Karpas-422 (cell line): ENCODE results near the gene PSMB7. TPM values are rescaled to one million over a fixed set of nuclear protein-coding genes. Genes with fewer than 3 reads are reported as not detected.

Source experiments
- DNase-seq: peaks from one replicate; pipeline ENCODE4 v3.0.0-alpha.2; 2015
- H2AFZ ChIP-seq: fragments of 200-600 bp; sonication (generic); 2 replicates; pipeline ENCODE4 v1.6.1; 2014; ENCODE audit warnings: antibody characterized with exemption, low read length, mixed read lengths
- H3K27ac ChIP-seq: fragments of 200-600 bp; sonication (generic); 2 replicates; pipeline ENCODE4 v1.5.1; 2014; ENCODE audit warnings: mild to moderate bottlenecking, low read length, moderate library complexity
- H3K27me3 ChIP-seq: fragments of 200-600 bp; sonication (generic); 2 replicates; pipeline ENCODE4 v1.6.1; 2014; ENCODE audit warnings: low read length, mixed read lengths
- H3K36me3 ChIP-seq: fragments of 200-600 bp; sonication (generic); 2 replicates; pipeline ENCODE4 v1.6.1; 2014; ENCODE audit warnings: low read length, mixed read lengths; ENCODE audit not compliant: insufficient read depth
- H3K4me1 ChIP-seq: fragments of 200-600 bp; sonication (generic); 2 replicates; pipeline ENCODE4 v1.6.1; 2014; ENCODE audit warnings: mild to moderate bottlenecking, low read length, mixed read lengths
- H3K4me2 ChIP-seq: fragments of 200-600 bp; sonication (generic); 2 replicates; pipeline ENCODE4 v1.6.1; 2014; ENCODE audit warnings: low read length, low read depth, mild to moderate bottlenecking; ENCODE audit not compliant: poor library complexity, severe bottlenecking
- H3K4me3 ChIP-seq: fragments of 200-600 bp; sonication (generic); 2 replicates; pipeline ENCODE4 v1.5.1; 2014; ENCODE audit warnings: mild to moderate bottlenecking, antibody characterized with exemption, low read length, mixed read lengths
- H3K79me2 ChIP-seq: fragments of 200-600 bp; sonication (generic); 2 replicates; pipeline ENCODE4 v1.6.1; 2014; ENCODE audit warnings: mild to moderate bottlenecking, low read length, mixed read lengths
- H3K9ac ChIP-seq: fragments of 200-600 bp; sonication (generic); 2 replicates; pipeline ENCODE4 v1.6.0; 2014; ENCODE audit warnings: low read length
- H3K9me2 ChIP-seq: fragments of 200-600 bp; sonication (generic), shearing (Covaris generic); replicated peaks from 2 replicates; pipeline ENCODE4 v1.6.0; 2014; ENCODE audit warnings: mild to moderate bottlenecking, low read length, moderate library complexity; ENCODE audit not compliant: insufficient read depth
- H3K9me3 ChIP-seq: fragments of 300-700, 200-600 bp; sonication (generic); 2 replicates; pipeline ENCODE4 v1.6.1; 2014; ENCODE audit warnings: low read length, mixed read lengths
- H4K20me1 ChIP-seq: fragments of 200-600 bp; sonication (generic); 2 replicates; pipeline ENCODE4 v1.6.1; 2014; ENCODE audit warnings: mild to moderate bottlenecking, antibody characterized with exemption, low read length, low read depth; ENCODE audit not compliant: insufficient read depth
- total RNA-seq: library from RNA; depleted of rRNA; stranded (reverse); fragments of >200 nt; shearing (Covaris generic); gene quantifications from 2 replicates; pipeline ENCODE4 v1.2.3, GENCODE V29; 2014; ENCODE audit warnings: low replicate concordance

PSMB7 gene
- total RNA-seq, 1 experiment from 2014 or later = 119 TPM

- Histone ChIP-seq H2AFZ (no peak overlapping the region), H3K4me3 (no peak overlapping the region), H3K9me3 (no peaks in the 10 kb centered on the region), H3K9ac (no peak overlapping the region), H3K27me3 (no peaks in the 10 kb centered on the region), H3K36me3 (peaks cover 41% of the 10 kb centered on the region), H4K20me1 (peaks cover 22% of the 10 kb centered on the region), H3K27ac (no peak overlapping the region), H3K4me2 (no peak overlapping the region), H3K9me2 (no peaks in the 10 kb centered on the region), H3K79me2 (peaks cover 10% of the 10 kb centered on the region; the same call in 1 of the 2 replicates), H3K4me1 (no peaks in the 10 kb centered on the region)
- DNase-seq = no peak
These were observed 92.4 kb downstream of the PSMB7 start for GRCh38 chr9:124322618-124323432.

- Histone ChIP-seq H4K20me1 (peaks cover 20% of the 10 kb centered on the region), H3K4me1 (no peaks in the 10 kb centered on the region), H3K9ac (no peak overlapping the region), H3K4me2 (no peak overlapping the region), H3K27me3 (no peaks in the 10 kb centered on the region), H3K79me2 (peaks cover 10% of the 10 kb centered on the region; the same call in 1 of the 2 replicates), H3K4me3 (no peak overlapping the region), H3K27ac (no peak overlapping the region), H3K36me3 (peaks cover 45% of the 10 kb centered on the region), H3K9me3 (no peaks in the 10 kb centered on the region), H2AFZ (no peak overlapping the region), H3K9me2 (no peaks in the 10 kb centered on the region)
- no peak for DNase-seq
These were observed 93.3 kb downstream of the PSMB7 start for GRCh38 chr9:124321935-124322334.

- H3K9me3 ChIP-seq = no peaks in the 10 kb centered on the region
These were observed 93.8 kb downstream of the PSMB7 start for GRCh38 chr9:124321416-124321815.

DNA sequence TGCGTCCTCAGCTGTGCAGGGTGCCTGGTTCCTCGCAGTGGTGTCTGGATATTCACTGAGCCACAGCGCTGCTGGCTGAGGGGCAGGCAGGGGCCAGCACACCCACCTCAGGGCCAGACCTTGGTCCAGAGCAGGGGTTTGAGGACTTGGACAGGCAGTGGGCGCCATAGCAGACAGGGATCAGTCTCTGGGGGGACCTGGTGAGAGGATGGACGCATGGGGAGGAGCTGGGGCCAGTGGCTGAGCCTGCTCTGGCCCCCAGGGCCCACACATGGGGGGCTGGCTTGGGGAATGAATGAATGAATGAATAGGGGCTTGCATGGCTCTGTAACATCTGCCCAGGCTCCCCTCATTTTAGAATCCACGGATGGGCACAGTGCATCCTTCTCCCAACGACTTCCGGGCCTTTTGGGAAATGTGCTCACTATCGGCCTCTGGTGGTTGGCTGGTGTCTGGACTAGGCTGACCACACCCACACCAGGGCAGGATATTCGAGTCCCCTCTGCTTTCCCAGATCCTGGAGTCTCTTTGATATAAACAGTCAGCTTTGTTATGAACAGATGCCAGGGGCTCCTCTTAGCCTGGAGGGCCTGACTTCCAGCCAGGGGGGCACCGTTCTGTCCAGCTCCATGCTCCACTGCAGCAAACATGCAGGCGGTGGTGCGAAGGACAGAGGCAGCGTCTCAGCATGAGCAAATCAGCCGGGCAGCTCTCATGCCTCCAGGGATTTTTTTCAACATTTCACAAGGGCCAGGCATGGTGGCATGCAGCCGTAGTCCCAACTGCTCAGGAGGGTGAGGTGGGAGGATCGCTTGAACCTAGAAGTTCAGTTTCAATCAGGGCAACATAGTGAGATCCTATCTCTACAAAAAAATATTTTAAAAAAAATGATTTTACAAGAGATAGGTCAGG is 94.9 kb downstream of the PSMB7 start:
- no peak overlapping the region for H3K4me3 ChIP-seq
- H3K9me3 ChIP-seq = no peaks in the 10 kb centered on the region
- peaks cover 15% of the 10 kb centered on the region for H4K20me1 ChIP-seq
- peak; percentile 77 for DNase-seq
- no peak overlapping the region for H3K4me2 ChIP-seq
- H3K4me1 ChIP-seq = no peaks in the 10 kb centered on the region
- H3K27ac ChIP-seq = no peak overlapping the region
- no peak overlapping the region for H2AFZ ChIP-seq
- H3K9me2 ChIP-seq = no peaks in the 10 kb centered on the region
- H3K9ac ChIP-seq = no peak overlapping the region
- peaks cover 55% of the 10 kb centered on the region for H3K36me3 ChIP-seq
- peaks cover 12% of the 10 kb centered on the region; the same call in 1 of the 2 replicates for H3K79me2 ChIP-seq
- no peaks in the 10 kb centered on the region for H3K27me3 ChIP-seq

More at GRCh38 chr9:124321416-124321815, 93.8 kb downstream of the PSMB7 start:
- Histone ChIP-seq H3K79me2 (peaks cover 12% of the 10 kb centered on the region; the same call in 1 of the 2 replicates), H3K36me3 (peaks cover 45% of the 10 kb centered on the region), H4K20me1 (peaks cover 20% of the 10 kb centered on the region), H2AFZ (no peak overlapping the region), H3K27ac (no peak overlapping the region), H3K4me1 (no peaks in the 10 kb centered on the region), H3K9me2 (no peaks in the 10 kb centered on the region), H3K9ac (no peak overlapping the region), H3K4me3 (no peak overlapping the region), H3K27me3 (no peaks in the 10 kb centered on the region), H3K4me2 (no peak overlapping the region)
- no peak for DNase-seq

GRCh38 chr9:124315882-124316281 is 99.4 kb downstream of the PSMB7 start:
- peaks cover 15% of the 10 kb centered on the region for H4K20me1 ChIP-seq
- 0 out of 2 replicates have a peak, but pooled peaks cover 3% of the 10 kb centered on the region for H3K4me1 ChIP-seq
- peaks cover 18% of the 10 kb centered on the region for H3K79me2 ChIP-seq
- H3K9me2 ChIP-seq = no peaks in the 10 kb centered on the region
- H3K4me2 ChIP-seq = no peak overlapping the region
- H3K9me3 ChIP-seq = no peaks in the 10 kb centered on the region
- no peak for DNase-seq
- no peak overlapping the region for H2AFZ ChIP-seq
- H3K36me3 ChIP-seq = peaks cover 45% of the 10 kb centered on the region
- H3K9ac ChIP-seq = no peak overlapping the region
- no peaks in the 10 kb centered on the region for H3K27me3 ChIP-seq
- no peak overlapping the region for H3K27ac ChIP-seq
- no peak overlapping the region for H3K4me3 ChIP-seq

DNA sequence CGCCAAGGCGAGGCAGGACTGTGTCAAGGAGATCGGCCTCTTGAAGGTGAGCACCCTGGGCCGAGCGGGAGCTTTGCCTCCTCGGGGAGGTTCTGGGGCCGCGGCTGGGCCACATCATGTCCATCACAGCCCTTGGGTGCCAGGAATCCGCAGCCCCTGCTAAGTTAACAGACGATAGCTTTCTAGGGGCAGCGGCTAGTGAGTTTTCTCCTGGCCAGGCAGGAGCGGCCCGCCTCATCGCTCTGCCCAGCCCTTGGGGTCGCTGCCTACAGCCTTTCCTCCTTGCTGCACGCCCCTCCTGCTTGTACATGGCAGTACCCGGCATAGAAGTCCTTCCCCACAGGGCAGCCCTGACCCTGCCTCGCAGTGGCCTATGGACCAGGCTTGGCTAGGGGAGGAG is 101.3 kb downstream of the PSMB7 start:
- H3K9ac ChIP-seq = no peak overlapping the region
- H3K4me1 ChIP-seq = 0 out of 2 replicates have a peak, but pooled peaks cover 3% of the 10 kb centered on the region
- no peaks in the 10 kb centered on the region for H3K27me3 ChIP-seq
- peaks cover 27% of the 10 kb centered on the region for H3K79me2 ChIP-seq
- H3K9me3 ChIP-seq = no peaks in the 10 kb centered on the region
- no peak overlapping the region for H3K4me2 ChIP-seq
- H3K9me2 ChIP-seq = no peaks in the 10 kb centered on the region
- H3K4me3 ChIP-seq = no peak overlapping the region
- H4K20me1 ChIP-seq = peaks cover 23% of the 10 kb centered on the region
- no peak overlapping the region for H2AFZ ChIP-seq
- peaks cover 41% of the 10 kb centered on the region for H3K36me3 ChIP-seq
- no peak for DNase-seq
- no peak overlapping the region for H3K27ac ChIP-seq

- peaks cover 37% of the 10 kb centered on the region for H3K79me2 ChIP-seq
- 0 out of 2 replicates have a peak, but pooled peaks cover 3% of the 10 kb centered on the region for H3K4me1 ChIP-seq
- peaks cover 37% of the 10 kb centered on the region for H3K36me3 ChIP-seq
- H2AFZ ChIP-seq = no peak overlapping the region
- DNase-seq = no peak
- no peaks in the 10 kb centered on the region for H3K9me3 ChIP-seq
- peaks cover 35% of the 10 kb centered on the region for H4K20me1 ChIP-seq
- no peak overlapping the region for H3K27ac ChIP-seq
- no peak overlapping the region for H3K4me3 ChIP-seq
- no peak overlapping the region for H3K4me2 ChIP-seq
- no peaks in the 10 kb centered on the region for H3K9me2 ChIP-seq
- no peaks in the 10 kb centered on the region for H3K27me3 ChIP-seq
- no peak overlapping the region for H3K9ac ChIP-seq
These were observed 102.7 kb downstream of the PSMB7 start for GRCh38 chr9:124312290-124313265.
